HepG2 (cell line): ENCODE results near the gene GSTM2. TPM values are rescaled to one million over a fixed set of nuclear protein-coding genes. Genes with fewer than 3 reads are reported as not detected.

ENCODE experiments used
- ATAC-seq: fragments of 200-7000 bp; cut with Tn5 transposase; 3 replicates; pipeline ENCODE4 v1.9.1; 2020; ENCODE audit warnings: mild to moderate bottlenecking, moderate library complexity
- BruUV-seq: library from RNA; stranded (reverse); fragments of 400-500 nt; replicated peaks from 2 replicates; lab custom pipeline; 2021; lab: Mats Ljungman, UMichigan
- CTCF ChIA-PET: fragments of 300-600 bp; formaldehyde crosslinking; extraction: SDS; loops from one replicate; lab custom pipeline; 2021; ENCODE audit warnings: low total read pairs, inconsistent platforms, low intra/inter-chr PET ratio; lab: Yijun Ruan, JAX
- POLR2A ChIA-PET: fragments of 350-600 bp; sonication (Branson Sonifier 250); formaldehyde crosslinking; loops from one replicate; lab custom pipeline; 2020; ENCODE audit warnings: antibody characterized with exemption, inconsistent platforms; lab: Yijun Ruan, JAX
- DNase-seq: peaks from one replicate; pipeline ENCODE4 v3.0.0-alpha.2; 2015; ENCODE audit warnings: low spot score
- FAIRE-seq: peaks from 3 replicates; lab custom pipeline; 2011; peaks lifted over from hg19 to GRCh38; lab: Jason Lieb, UNC
- H2AFZ ChIP-seq: one replicate; pipeline ENCODE4 v1.6.1; 2011; ENCODE audit warnings: low read length, inconsistent platforms
- H3K27ac ChIP-seq: fragments of 300-600 bp; 3 replicates; pipeline ENCODE4 v1.8.0; 2011; ENCODE audit warnings: mixed run types, mild to moderate bottlenecking, mixed read lengths, low read length, inconsistent platforms; ENCODE audit not compliant: insufficient read depth; ENCODE audit errors: extremely low read length
- H3K27me3 ChIP-seq, 2 experiments: fragments of 200-600 bp in 1 of 2; 2 replicates in 1 of 2; 3 replicates in 1 of 2; pipeline versions ENCODE4 v1.6.0 to v1.8.0; 2011; ENCODE audit warnings: low read length in 2 of 2, mild to moderate bottlenecking in 2 of 2, moderate library complexity in 2 of 2, inconsistent platforms in 1 of 2; ENCODE audit not compliant: insufficient read depth in 2 of 2, control insufficient read depth in 1 of 2
- H3K36me3 ChIP-seq, 2 experiments: fragments of 200-600 bp in 1 of 2; replicated peaks in 1 of 2; 2 replicates in 1 of 2; 3 replicates in 1 of 2; pipeline versions ENCODE4 v1.5.1 to v1.8.0; 2011; ENCODE audit warnings: low read length in 2 of 2, inconsistent platforms in 1 of 2; ENCODE audit not compliant: insufficient read depth in 2 of 2, control insufficient read depth in 1 of 2
- H3K4me1 ChIP-seq: 2 replicates; pipeline ENCODE4 v1.5.1; 2012; ENCODE audit warnings: low read length, inconsistent platforms; ENCODE audit not compliant: insufficient read depth
- H3K4me2 ChIP-seq: 2 replicates; pipeline ENCODE4 v1.6.0; 2011; ENCODE audit warnings: low read depth, low read length, inconsistent platforms
- H3K4me3 ChIP-seq, 3 experiments: fragments of 200-600 bp in 1 of 3; sonication (generic), shearing (Covaris generic) in 1 of 3; replicated peaks in 1 of 3; 2 replicates each; pipeline ENCODE4 v1.5.1; 2011 to 2016; ENCODE audit warnings: low read length in 3 of 3, inconsistent platforms in 2 of 3, low read depth in 2 of 3, mild to moderate bottlenecking in 2 of 3, control low read depth in 1 of 3, mixed read lengths in 1 of 3; ENCODE audit not compliant: insufficient read depth in 1 of 3
- H3K79me2 ChIP-seq: one replicate; pipeline ENCODE4 v1.6.1; 2011; ENCODE audit warnings: low read length, inconsistent platforms; ENCODE audit not compliant: insufficient read depth
- H3K9ac ChIP-seq: 2 replicates; pipeline ENCODE4 v1.6.0; 2011; ENCODE audit warnings: mild to moderate bottlenecking, low read depth, low read length, inconsistent platforms; ENCODE audit not compliant: insufficient read depth
- H3K9me3 ChIP-seq: 2 replicates; pipeline ENCODE4 v1.5.1; 2012; ENCODE audit warnings: mild to moderate bottlenecking, low read length
- H4K20me1 ChIP-seq: 2 replicates; pipeline ENCODE4 v1.6.0; 2011; ENCODE audit warnings: inconsistent platforms, mild to moderate bottlenecking, low read length, moderate library complexity; ENCODE audit not compliant: insufficient read depth
- HDAC6 ChIP-seq: fragments of 200-600 bp; sonication (generic); IDR thresholded peaks from 2 replicates; pipeline ENCODE4 v1.7.0; 2017; ENCODE audit warnings: mild to moderate bottlenecking, antibody characterized with exemption, low read length, low read depth
- KDM5B ChIP-seq: sonication (generic); formaldehyde crosslinking; IDR thresholded peaks from 2 replicates; pipeline ENCODE4 v1.4.0; 2020; ENCODE audit warnings: missing genetic modification reagents, mild to moderate bottlenecking, borderline replicate concordance
- KLF16 ChIP-seq, 2 experiments: sonication (generic) in 1 of 2; formaldehyde crosslinking in 1 of 2; IDR thresholded peaks; 2 replicates each; pipeline versions ENCODE4 v1.6.1 to v1.8.0; 2016 to 2023; ENCODE audit warnings: missing genetic modification reagents in 2 of 2, missing compliant biosample characterization in 1 of 2
- ZNF20 ChIP-seq: sonication (generic); formaldehyde crosslinking; IDR thresholded peaks from 2 replicates; pipeline ENCODE4 v1.4.0; 2020; ENCODE audit warnings: mild to moderate bottlenecking, moderate library complexity, missing genetic modification reagents
- WGBS: methylation state at CpG from one replicate; pipeline ENCODE4 v1.1.6; 2017; ENCODE audit warnings: low lambda C conversion rate; 5-methylcytosine and 5-hydroxymethylcytosine counted together
- in situ Hi-C: cut with HindIII; loops from 2 replicates; pipeline ENCODE4 v1.10.0; 2017; ENCODE audit warnings: low pct_unique_long_range_greater_than_20kb; ENCODE audit not compliant: extremely low pct_ligation_motif_present
- intact Hi-C: fragments of 100-400 bp; cut with micrococcal nuclease; formaldehyde crosslinking; loops from one replicate; pipeline ENCODE4 v1.10.0; 2022; ENCODE audit not compliant: unreplicated experiment
- polyA plus RNA-seq, 8 experiments: library from polyadenylated mRNA; depleted of rRNA in 3 of 8; stranded (reverse) in 7 of 8; unstranded in 1 of 8; fragments of >200 nt; fragmentation: Illumina TruSeq in 4 of 8; extraction: Trizol in 4 of 8; gene quantifications; 2 replicates each; pipeline versions ENCODE4 v1.2.1 to v1.2.3, GENCODE V29; 2011 to 2016; ENCODE audit warnings: low read depth in 4 of 8, missing spikeins in 1 of 8, mixed read lengths in 1 of 8; ENCODE audit not compliant: insufficient read depth in 1 of 8
- total RNA-seq, 5 experiments: library from RNA; depleted of rRNA; stranded (reverse); fragments of >200 nt; fragmentation: Illumina TruSeq; extraction: Trizol; gene quantifications; 2 replicates each; pipeline ENCODE4 v1.2.3, GENCODE V29; 2016; ENCODE audit warnings: low read depth in 1 of 5
- TF ChIP-seq, protein P1 (sequence below): sonication (generic); formaldehyde crosslinking; IDR thresholded peaks from 2 replicates; pipeline ENCODE4 v1.5.1; 2020; ENCODE audit warnings: mild to moderate bottlenecking, missing genetic modification reagents, moderate library complexity
- TF ChIP-seq, protein P2 (sequence below): sonication (generic); formaldehyde crosslinking; IDR thresholded peaks from 2 replicates; pipeline ENCODE4 v1.4.0; 2020; ENCODE audit warnings: mild to moderate bottlenecking, missing genetic modification reagents

Gene GSTM2
- total and polyA plus RNA-seq, 2 of the 13 experiments (the other 11 are each of a cell fraction or from before 2014, with no cell fraction given) = 7.0 to 15.0 TPM

DNA sequence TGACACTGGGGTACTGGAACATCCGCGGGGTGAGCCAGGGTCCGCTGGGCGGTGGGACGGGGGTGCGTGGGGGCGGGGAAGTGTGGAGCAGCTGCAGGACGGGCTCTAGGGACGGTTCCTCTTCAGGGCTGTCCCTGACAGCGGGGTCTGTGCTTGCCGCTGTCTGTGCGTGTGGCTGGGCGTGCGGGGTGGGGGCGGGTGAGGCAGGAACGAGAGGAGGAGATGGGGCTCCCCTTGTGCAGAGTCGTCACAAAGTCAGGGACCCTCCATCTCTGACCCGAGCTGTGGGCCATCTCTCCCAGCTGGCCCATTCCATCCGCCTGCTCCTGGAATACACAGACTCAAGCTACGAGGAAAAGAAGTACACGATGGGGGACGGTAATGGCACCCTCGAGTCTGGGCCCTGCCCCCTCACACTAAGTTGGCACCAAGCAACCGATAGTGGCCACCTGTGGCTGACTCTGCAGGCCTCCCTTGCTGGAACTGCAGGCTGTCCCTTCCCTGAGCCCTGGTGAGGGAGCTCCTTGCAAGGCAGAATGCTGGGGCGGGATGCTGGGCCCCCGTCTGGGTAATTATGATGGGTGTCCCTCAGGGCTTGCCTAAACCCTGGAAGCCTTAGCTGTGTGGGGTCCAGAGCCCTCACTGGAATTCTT lies 392 bp downstream of the GSTM2 start:
- ChIA-PET CTCF (no interaction called here), POLR2A (interaction anchor here (1.1 to 1.8 kb wide), 2 partner anchors 12 to 28 kb away, joined by 3 to 10 read pairs; partner anchors contain the start of gene GSTM4)
- H3K36me3 ChIP-seq = no peaks in the 10 kb centered on the region
- no peak overlapping the region for H2AFZ ChIP-seq
- H3K9ac ChIP-seq = peak overlapping the region; percentile 5; the same call in 1 of the 2 replicates
- peaks cover 13% of the 10 kb centered on the region for H3K4me1 ChIP-seq
- H3K4me2 ChIP-seq = peak overlapping the region; percentile 80
- peak overlapping the region; percentile 56 to 70 (median 58); a peak in 5 of 6 replicates for H3K4me3 ChIP-seq
- in situ Hi-C loops = loop anchor here (10.0 kb wide), 1 partner anchor 47 kb away; the partner anchor contains the start of gene GSTM5
- DNase-seq (no peak), ATAC-seq (peak; percentile 33), FAIRE-seq (no peak)
- H3K27ac ChIP-seq = no peak overlapping the region
- WGBS = 21% methylated on average over 6 of the region's 26 CpGs
- intact Hi-C loops = no loop called here
- no peaks in the 10 kb centered on the region for H3K27me3 ChIP-seq
- no peaks in the 10 kb centered on the region for H3K9me3 ChIP-seq
- no peaks in the 10 kb centered on the region for H4K20me1 ChIP-seq
- no peaks in the 10 kb centered on the region for H3K79me2 ChIP-seq
- BruUV-seq = no TSS peak
- TF ChIP-seq, protein P1, sequence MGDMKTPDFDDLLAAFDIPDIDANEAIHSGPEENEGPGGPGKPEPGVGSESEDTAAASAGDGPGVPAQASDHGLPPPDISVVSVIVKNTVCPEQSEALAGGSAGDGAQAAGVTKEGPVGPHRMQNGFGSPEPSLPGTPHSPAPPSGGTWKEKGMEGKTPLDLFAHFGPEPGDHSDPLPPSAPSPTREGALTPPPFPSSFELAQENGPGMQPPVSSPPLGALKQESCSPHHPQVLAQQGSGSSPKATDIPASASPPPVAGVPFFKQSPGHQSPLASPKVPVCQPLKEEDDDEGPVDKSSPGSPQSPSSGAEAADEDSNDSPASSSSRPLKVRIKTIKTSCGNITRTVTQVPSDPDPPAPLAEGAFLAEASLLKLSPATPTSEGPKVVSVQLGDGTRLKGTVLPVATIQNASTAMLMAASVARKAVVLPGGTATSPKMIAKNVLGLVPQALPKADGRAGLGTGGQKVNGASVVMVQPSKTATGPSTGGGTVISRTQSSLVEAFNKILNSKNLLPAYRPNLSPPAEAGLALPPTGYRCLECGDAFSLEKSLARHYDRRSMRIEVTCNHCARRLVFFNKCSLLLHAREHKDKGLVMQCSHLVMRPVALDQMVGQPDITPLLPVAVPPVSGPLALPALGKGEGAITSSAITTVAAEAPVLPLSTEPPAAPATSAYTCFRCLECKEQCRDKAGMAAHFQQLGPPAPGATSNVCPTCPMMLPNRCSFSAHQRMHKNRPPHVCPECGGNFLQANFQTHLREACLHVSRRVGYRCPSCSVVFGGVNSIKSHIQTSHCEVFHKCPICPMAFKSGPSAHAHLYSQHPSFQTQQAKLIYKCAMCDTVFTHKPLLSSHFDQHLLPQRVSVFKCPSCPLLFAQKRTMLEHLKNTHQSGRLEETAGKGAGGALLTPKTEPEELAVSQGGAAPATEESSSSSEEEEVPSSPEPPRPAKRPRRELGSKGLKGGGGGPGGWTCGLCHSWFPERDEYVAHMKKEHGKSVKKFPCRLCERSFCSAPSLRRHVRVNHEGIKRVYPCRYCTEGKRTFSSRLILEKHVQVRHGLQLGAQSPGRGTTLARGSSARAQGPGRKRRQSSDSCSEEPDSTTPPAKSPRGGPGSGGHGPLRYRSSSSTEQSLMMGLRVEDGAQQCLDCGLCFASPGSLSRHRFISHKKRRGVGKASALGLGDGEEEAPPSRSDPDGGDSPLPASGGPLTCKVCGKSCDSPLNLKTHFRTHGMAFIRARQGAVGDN = peak; percentile 30; the same call in 1 of the 2 replicates
- TF ChIP-seq ZNF20 (CRISPR knock-in tag) (no peak), KDM5B (CRISPR knock-in tag) (0 out of 2 replicates have a peak, but pooled peaks have one; percentile 4), KLF16 (CRISPR knock-in tag; IDR thresholded peaks at IDR 0.05) (no peak), HDAC6 (no peak)
- TF ChIP-seq, protein P2, sequence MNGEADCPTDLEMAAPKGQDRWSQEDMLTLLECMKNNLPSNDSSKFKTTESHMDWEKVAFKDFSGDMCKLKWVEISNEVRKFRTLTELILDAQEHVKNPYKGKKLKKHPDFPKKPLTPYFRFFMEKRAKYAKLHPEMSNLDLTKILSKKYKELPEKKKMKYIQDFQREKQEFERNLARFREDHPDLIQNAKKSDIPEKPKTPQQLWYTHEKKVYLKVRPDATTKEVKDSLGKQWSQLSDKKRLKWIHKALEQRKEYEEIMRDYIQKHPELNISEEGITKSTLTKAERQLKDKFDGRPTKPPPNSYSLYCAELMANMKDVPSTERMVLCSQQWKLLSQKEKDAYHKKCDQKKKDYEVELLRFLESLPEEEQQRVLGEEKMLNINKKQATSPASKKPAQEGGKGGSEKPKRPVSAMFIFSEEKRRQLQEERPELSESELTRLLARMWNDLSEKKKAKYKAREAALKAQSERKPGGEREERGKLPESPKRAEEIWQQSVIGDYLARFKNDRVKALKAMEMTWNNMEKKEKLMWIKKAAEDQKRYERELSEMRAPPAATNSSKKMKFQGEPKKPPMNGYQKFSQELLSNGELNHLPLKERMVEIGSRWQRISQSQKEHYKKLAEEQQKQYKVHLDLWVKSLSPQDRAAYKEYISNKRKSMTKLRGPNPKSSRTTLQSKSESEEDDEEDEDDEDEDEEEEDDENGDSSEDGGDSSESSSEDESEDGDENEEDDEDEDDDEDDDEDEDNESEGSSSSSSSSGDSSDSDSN (CRISPR knock-in tag) = 0 out of 2 replicates have a peak, but pooled peaks have one; percentile 9
